ENCODE data around the gene ARHGAP26.
"Not testable (repeated sequence)": the region's sequence is repeated elsewhere in the genome, so short reads cannot be mapped to it uniquely, and the experiment has no call there.

Gene ARHGAP26

DNA sequence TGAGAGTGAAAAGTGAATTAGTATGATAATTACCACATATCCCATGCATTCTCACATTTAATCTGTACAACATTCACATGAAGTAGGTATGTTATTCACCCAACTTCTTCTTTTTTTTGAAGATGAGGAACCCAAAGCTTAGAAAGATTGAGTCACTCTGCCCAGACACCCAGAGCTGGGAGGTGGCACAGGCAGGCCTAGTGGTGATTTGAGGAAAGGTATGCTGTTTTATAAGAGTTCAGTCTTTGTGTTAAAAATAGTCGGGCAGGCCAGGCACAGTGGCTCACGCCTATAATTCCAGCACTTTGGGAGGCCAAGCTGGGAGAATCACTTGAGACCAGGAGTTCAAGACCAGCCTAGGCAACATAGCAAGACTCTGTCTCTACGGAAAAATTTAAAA, 348.0 kb downstream of the ARHGAP26 start:
- DNase-seq = no peak
- H3K27ac Mint-ChIP-seq = no peak overlapping the region
- no peak overlapping the region for H3K4me3 Mint-ChIP-seq
- no peaks in the 10 kb centered on the region for H3K27me3 Mint-ChIP-seq
- H3K36me3 Mint-ChIP-seq = peaks cover 4% of the 10 kb centered on the region
- no peaks in the 10 kb centered on the region for H3K9me3 Mint-ChIP-seq
- H3K4me1 Mint-ChIP-seq = peaks cover 2% of the 10 kb centered on the region
- CTCF ChIA-PET = interaction anchor here (0.6 to 2.1 kb wide), 4 partner anchors 9 to 170 kb away, joined by 3 to 6 read pairs (median 4); no protein-coding TSS in a partner anchor

DNA sequence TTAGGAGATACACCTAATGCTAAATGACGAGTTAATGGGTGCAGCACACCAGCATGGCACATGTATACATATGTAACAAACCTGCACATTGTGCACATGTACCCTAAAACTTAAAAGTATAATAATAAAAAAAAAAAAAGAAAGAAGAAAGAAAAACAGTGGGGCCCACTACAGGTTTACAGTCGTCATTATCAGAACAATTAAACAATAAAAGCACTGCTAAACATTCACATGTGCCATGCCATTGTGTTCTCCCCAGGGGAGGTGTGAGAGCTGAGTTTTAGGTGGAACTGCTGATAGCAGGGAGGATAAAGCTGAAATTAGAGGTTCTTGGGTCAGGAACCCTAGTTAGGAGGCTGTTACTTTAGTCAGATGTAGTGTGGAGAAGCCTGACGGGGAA, 348.6 kb downstream of the ARHGAP26 start:
- H3K36me3 Mint-ChIP-seq, H3K27ac Mint-ChIP-seq, H3K4me1 Mint-ChIP-seq, H3K4me3 Mint-ChIP-seq, H3K27me3 Mint-ChIP-seq, DNase-seq, H3K9me3 Mint-ChIP-seq: not testable (repeated sequence)
- CTCF ChIA-PET = interaction anchor here (0.6 kb wide), 3 partner anchors 8 to 373 kb away, joined by 3 read pairs; no protein-coding TSS in a partner anchor

DNA sequence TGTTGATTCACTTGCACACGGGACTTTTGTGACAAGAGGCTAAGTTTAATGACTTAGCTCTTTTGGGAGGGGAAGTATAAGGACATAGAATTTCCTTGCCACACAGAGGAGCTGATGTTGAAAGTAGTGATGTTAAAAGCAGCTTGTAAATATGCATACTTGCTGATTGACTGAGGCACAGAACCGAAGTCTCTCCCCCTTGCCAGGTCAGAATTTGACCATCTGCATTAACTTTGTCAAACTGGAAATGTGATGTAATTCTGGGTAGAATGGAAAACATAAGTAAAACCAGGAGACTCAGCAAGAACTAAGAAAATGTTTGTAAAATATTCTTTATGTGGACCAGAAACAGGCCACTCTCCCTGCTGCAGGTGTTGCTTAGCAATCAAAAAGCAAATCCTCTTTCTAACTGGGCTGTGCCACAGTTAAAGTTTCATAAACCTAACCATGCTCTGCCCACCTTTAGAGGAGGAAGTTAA, 349.2 kb downstream of the ARHGAP26 start:
- no peaks in the 10 kb centered on the region for H3K27me3 Mint-ChIP-seq
- H3K4me1 Mint-ChIP-seq = peaks cover 2% of the 10 kb centered on the region
- CTCF ChIA-PET = interaction anchor here (0.6 kb wide), 1 partner anchor 9 kb away, joined by 3 read pairs; no protein-coding TSS in a partner anchor
- peaks cover 4% of the 10 kb centered on the region for H3K36me3 Mint-ChIP-seq
- no peaks in the 10 kb centered on the region for H3K9me3 Mint-ChIP-seq
- no peak overlapping the region for H3K27ac Mint-ChIP-seq
- DNase-seq = no peak
- no peak overlapping the region for H3K4me3 Mint-ChIP-seq

DNA sequence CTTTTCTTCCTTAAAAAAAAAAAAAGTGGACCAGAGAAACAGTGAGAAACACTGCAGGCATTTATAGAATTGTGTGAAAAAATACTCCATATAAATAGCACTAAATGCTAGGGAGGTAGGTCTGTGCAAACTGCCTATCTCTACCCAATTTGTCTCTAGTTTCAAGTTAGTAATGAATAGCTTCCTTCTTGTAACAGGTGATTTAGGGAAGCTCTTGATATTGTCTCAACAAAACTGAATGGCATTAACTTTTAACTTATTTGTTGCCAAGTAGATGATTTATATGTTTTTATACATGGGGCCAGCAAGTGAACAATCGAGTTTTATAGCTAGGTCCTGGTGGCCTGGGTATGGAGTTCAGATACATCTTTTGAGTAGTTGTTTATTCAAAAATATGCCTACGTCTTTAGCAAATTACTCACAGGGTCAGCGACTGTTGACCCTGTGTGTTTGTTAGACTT, 349.7 kb downstream of the ARHGAP26 start:
- peaks cover 2% of the 10 kb centered on the region for H3K4me1 Mint-ChIP-seq
- no peak overlapping the region for H3K4me3 Mint-ChIP-seq
- no peaks in the 10 kb centered on the region for H3K27me3 Mint-ChIP-seq
- no peak for DNase-seq
- CTCF ChIA-PET = no interaction called here
- peaks cover 4% of the 10 kb centered on the region for H3K36me3 Mint-ChIP-seq
- no peaks in the 10 kb centered on the region for H3K9me3 Mint-ChIP-seq
- no peak overlapping the region for H3K27ac Mint-ChIP-seq

GRCh38 chr5:143120460-143121134, 350.4 kb downstream of the ARHGAP26 start:
- Mint-ChIP-seq H3K9me3 (no peaks in the 10 kb centered on the region), H3K27me3 (no peaks in the 10 kb centered on the region), H3K27ac (no peak overlapping the region), H3K4me3 (no peak overlapping the region), H3K36me3 (peaks cover 4% of the 10 kb centered on the region), H3K4me1 (peaks cover 2% of the 10 kb centered on the region)
- CTCF ChIA-PET = no interaction called here
- no peak for DNase-seq

DNA sequence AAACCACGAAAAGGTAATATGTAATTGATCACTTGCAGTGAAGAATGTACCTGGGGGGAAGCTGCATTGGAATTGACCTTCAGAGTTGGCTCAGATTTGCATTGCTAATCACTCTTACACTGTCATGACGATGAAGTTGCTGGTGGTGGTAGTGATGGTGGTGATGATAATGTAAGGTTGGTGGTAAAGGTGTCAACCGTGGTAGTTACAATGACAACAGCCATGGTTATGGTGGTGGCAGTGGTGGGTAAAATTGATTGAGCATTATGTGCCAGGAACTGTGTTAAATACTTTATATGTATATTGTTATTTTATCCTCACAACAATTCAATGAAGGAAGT, 350.9 kb downstream of the ARHGAP26 start:
- Mint-ChIP-seq H3K27ac (no peak overlapping the region), H3K36me3 (peaks cover 4% of the 10 kb centered on the region), H3K4me1 (peaks cover 2% of the 10 kb centered on the region), H3K9me3 (no peaks in the 10 kb centered on the region), H3K4me3 (no peak overlapping the region), H3K27me3 (no peaks in the 10 kb centered on the region)
- DNase-seq = no peak
- CTCF ChIA-PET = no interaction called here

GRCh38 chr5:143124593-143124992, 354.4 kb downstream of the ARHGAP26 start:
- Mint-ChIP-seq H3K36me3 (peaks cover 4% of the 10 kb centered on the region), H3K9me3 (no peaks in the 10 kb centered on the region), H3K4me3 (no peak overlapping the region), H3K27me3 (no peaks in the 10 kb centered on the region), H3K27ac (no peak overlapping the region), H3K4me1 (no peaks in the 10 kb centered on the region)
- CTCF ChIA-PET = interaction anchor here (1.0 kb wide), 1 partner anchor 178 kb away, joined by 3 read pairs; no protein-coding TSS in a partner anchor
- no peak for DNase-seq

DNA sequence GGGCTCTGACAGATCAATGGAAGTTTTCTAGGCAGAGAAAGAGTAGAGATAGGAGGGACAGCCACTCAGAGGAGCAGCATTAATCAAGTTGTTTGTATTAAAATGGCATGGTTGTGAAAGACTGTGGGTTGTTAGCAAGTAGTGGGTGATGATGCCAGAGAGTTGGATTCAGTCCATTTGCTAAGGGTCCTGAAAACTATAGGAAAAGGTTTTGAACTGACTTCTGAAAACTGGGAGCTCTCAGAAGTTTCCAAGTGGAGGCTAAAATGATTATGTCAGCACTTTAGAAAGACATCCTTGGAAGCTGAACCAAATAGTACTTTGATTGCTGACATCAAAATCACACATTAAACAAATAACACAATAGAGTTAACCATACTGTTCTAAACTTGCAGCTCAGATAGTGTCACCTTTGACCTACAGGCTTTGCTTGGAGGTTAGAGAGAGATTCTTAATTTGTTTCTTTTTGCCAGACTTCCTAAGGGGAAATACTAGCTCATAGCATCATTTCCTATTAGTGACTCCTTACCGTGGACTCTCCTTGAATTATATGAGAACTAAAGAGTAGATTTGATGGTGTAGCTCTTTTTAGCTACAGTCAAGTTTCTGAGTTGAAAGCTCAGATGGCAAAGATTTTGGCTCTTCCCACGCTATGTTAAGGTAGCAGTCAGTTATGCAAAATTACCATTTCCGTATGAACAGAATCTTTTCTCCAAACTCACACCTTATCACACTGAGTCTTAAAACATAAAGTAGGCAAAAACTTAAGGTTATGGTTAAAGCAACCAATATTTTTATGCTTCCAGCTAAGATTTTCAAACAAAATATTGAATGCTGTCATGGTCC, 356.2 kb downstream of the ARHGAP26 start:
- Mint-ChIP-seq H3K9me3 (no peaks in the 10 kb centered on the region), H3K27ac (no peak overlapping the region), H3K4me3 (no peak overlapping the region), H3K4me1 (no peaks in the 10 kb centered on the region), H3K27me3 (no peaks in the 10 kb centered on the region), H3K36me3 (peaks cover 4% of the 10 kb centered on the region)
- CTCF ChIA-PET = interaction anchor here (0.8 kb wide), 1 partner anchor 10 kb away, joined by 3 read pairs; no protein-coding TSS in a partner anchor
- no peak for DNase-seq

GRCh38 chr5:143128412-143129071, 358.4 kb downstream of the ARHGAP26 start:
- H3K4me1 Mint-ChIP-seq = no peaks in the 10 kb centered on the region
- H3K9me3 Mint-ChIP-seq = no peaks in the 10 kb centered on the region
- CTCF ChIA-PET = no interaction called here
- no peak overlapping the region for H3K4me3 Mint-ChIP-seq
- H3K27me3 Mint-ChIP-seq = no peaks in the 10 kb centered on the region
- H3K27ac Mint-ChIP-seq = no peak overlapping the region
- no peaks in the 10 kb centered on the region for H3K36me3 Mint-ChIP-seq
- no peak for DNase-seq

DNA sequence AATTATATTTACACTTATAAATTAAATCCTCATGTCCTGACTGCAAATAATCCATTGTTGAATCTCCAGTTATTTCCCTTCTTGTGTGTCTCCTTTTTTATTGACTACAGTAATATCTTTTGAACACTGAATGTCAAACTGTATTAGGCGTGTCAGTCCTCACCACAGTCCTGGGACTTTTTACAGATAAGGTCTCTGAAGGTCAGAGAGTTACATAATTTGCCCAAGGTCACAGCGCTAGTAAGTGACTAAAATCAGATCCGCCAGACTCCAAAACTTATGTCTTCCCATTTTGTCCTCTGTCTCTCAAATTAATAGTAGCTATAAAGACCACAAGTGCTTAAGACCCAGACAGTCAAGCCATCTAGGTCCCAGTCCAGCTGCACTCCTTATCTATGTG, 359.0 kb downstream of the ARHGAP26 start:
- no peaks in the 10 kb centered on the region for H3K9me3 Mint-ChIP-seq
- no peaks in the 10 kb centered on the region for H3K4me1 Mint-ChIP-seq
- H3K27me3 Mint-ChIP-seq = no peaks in the 10 kb centered on the region
- no peak overlapping the region for H3K4me3 Mint-ChIP-seq
- no peaks in the 10 kb centered on the region for H3K36me3 Mint-ChIP-seq
- no peak overlapping the region for H3K27ac Mint-ChIP-seq
- CTCF ChIA-PET = no interaction called here
- no peak for DNase-seq

GRCh38 chr5:143129910-143130612, 359.9 kb downstream of the ARHGAP26 start:
- DNase-seq = no peak
- H3K27me3 Mint-ChIP-seq = no peaks in the 10 kb centered on the region
- no peaks in the 10 kb centered on the region for H3K9me3 Mint-ChIP-seq
- H3K4me3 Mint-ChIP-seq = no peak overlapping the region
- no peak overlapping the region for H3K27ac Mint-ChIP-seq
- CTCF ChIA-PET = no interaction called here
- no peaks in the 10 kb centered on the region for H3K36me3 Mint-ChIP-seq
- H3K4me1 Mint-ChIP-seq = no peaks in the 10 kb centered on the region

- Mint-ChIP-seq H3K27me3 (no peaks in the 10 kb centered on the region), H3K9me3 (no peaks in the 10 kb centered on the region), H3K4me1 (no peaks in the 10 kb centered on the region), H3K27ac (no peak overlapping the region), H3K4me3 (no peak overlapping the region), H3K36me3 (no peaks in the 10 kb centered on the region)
- CTCF ChIA-PET = no interaction called here
- no peak for DNase-seq
These were observed 360.6 kb downstream of the ARHGAP26 start for GRCh38 chr5:143130613-143131305.

DNA sequence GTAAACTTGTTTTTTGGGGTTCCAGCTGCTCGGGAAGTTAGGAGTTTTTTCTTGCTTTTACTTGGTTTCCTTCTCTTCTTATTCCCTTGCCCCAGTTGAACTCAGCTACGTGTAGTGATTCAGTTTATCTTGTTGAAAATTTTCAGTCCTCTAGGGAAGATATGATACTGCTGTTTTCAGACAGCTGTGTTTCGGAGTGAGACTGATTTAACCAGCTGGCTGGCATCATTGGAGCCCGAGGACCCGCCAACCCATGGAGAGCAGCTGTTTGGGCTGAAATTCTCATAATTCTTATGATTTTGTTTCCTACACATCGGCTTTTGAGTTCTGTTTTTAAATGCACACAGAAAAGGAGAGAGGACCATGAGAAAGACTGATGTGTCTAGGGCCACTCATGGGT, 361.8 kb downstream of the ARHGAP26 start:
- Mint-ChIP-seq H3K27me3 (no peaks in the 10 kb centered on the region), H3K9me3 (no peaks in the 10 kb centered on the region), H3K4me1 (no peaks in the 10 kb centered on the region), H3K4me3 (no peak overlapping the region), H3K36me3 (no peaks in the 10 kb centered on the region), H3K27ac (no peak overlapping the region)
- no peak for DNase-seq
- CTCF ChIA-PET = no interaction called here

Data from activated naive CD4-positive, alpha-beta T cell treated with anti-CD3 and anti-CD28 coated beads, Interleukin-2, amount 10 ng/mL, durations not matched to agents 7 days and 5 days (primary cell).